IMR-90 (cell line): ENCODE results near the gene LRRK2. TPM values are rescaled to one million over a fixed set of nuclear protein-coding genes. Genes with fewer than 3 reads are reported as not detected.

Source experiments
- ATAC-seq: fragments of 200-7000 bp; cut with Tn5 transposase; 2 replicates; pipeline ENCODE4 v1.9.1; 2020; ENCODE audit warnings: low read depth, mild to moderate bottlenecking, moderate library complexity
- BruUV-seq: library from RNA; stranded (reverse); fragments of 400-500 nt; replicated peaks from 2 replicates; lab custom pipeline; 2021; lab: Mats Ljungman, UMichigan
- CTCF ChIA-PET: fragments of 300-600 bp; formaldehyde crosslinking; extraction: SDS; loops from one replicate; lab custom pipeline; 2021; ENCODE audit warnings: antibody characterized with exemption; lab: Yijun Ruan, JAX
- POLR2A ChIA-PET: fragments of 300-600 bp; sonication (Branson Sonifier 250); formaldehyde crosslinking; loops from one replicate; lab custom pipeline; 2022; ENCODE audit warnings: antibody characterized with exemption; ENCODE audit not compliant: unreplicated experiment; lab: Charles Lee
- DNase-seq: peaks from one replicate; pipeline ENCODE4 v3.0.0; 2013
- H2AFZ ChIP-seq: replicated peaks from 2 replicates; pipeline ENCODE3; 2013; ENCODE audit warnings: low read length, mild to moderate bottlenecking; ENCODE audit not compliant: poor library complexity
- H2AK5ac ChIP-seq: 2 replicates; pipeline ENCODE4 v1.6.1; 2013; ENCODE audit warnings: low read depth, low read length, inconsistent platforms
- H2AK9ac ChIP-seq: replicated peaks from 2 replicates; pipeline ENCODE3; 2013; ENCODE audit warnings: mild to moderate bottlenecking, low read depth, low read length, moderate library complexity; ENCODE audit not compliant: poor library complexity
- H2BK120ac ChIP-seq: 2 replicates; pipeline ENCODE4 v1.6.1; 2013; ENCODE audit warnings: low read depth, low read length, inconsistent platforms
- H2BK15ac ChIP-seq: 3 replicates; pipeline ENCODE4 v1.6.1; 2013; ENCODE audit warnings: low read depth, low read length, inconsistent platforms
- H2BK20ac ChIP-seq: 2 replicates; pipeline ENCODE4 v1.6.1; 2013; ENCODE audit warnings: low read depth, mild to moderate bottlenecking, inconsistent platforms, low read length, moderate library complexity
- H2BK5ac ChIP-seq: 2 replicates; pipeline ENCODE4 v1.6.1; 2013; ENCODE audit warnings: mild to moderate bottlenecking, low read depth, low read length, inconsistent platforms; ENCODE audit not compliant: poor library complexity, severe bottlenecking
- H3K14ac ChIP-seq: replicated peaks from 2 replicates; pipeline ENCODE4 v1.6.1; 2013; ENCODE audit warnings: low read depth, low read length, inconsistent platforms
- H3K18ac ChIP-seq: 2 replicates; pipeline ENCODE4 v1.6.1; 2013; ENCODE audit warnings: low read depth, low read length, control low read depth
- H3K23ac ChIP-seq: 2 replicates; pipeline ENCODE4 v1.6.1; 2013; ENCODE audit warnings: low read depth, low read length, inconsistent platforms
- H3K27ac ChIP-seq: 2 replicates; pipeline ENCODE4 v1.5.1; 2013; ENCODE audit warnings: mild to moderate bottlenecking, control low read depth, low read length; ENCODE audit not compliant: insufficient read depth
- H3K27me3 ChIP-seq: 2 replicates; pipeline ENCODE4 v1.6.1; 2013; ENCODE audit warnings: low read length; ENCODE audit not compliant: control insufficient read depth, insufficient read depth
- H3K36me3 ChIP-seq: 2 replicates; pipeline ENCODE4 v1.6.1; 2013; ENCODE audit warnings: low read length, mixed read lengths; ENCODE audit not compliant: control insufficient read depth, insufficient read depth
- H3K4ac ChIP-seq: 2 replicates; pipeline ENCODE4 v1.6.1; 2013; ENCODE audit warnings: low read depth, low read length, inconsistent platforms
- H3K4me1 ChIP-seq: 2 replicates; pipeline ENCODE4 v1.6.1; 2013; ENCODE audit warnings: low read length, mixed read lengths; ENCODE audit not compliant: control insufficient read depth, insufficient read depth
- H3K4me2 ChIP-seq: 2 replicates; pipeline ENCODE4 v1.6.1; 2013; ENCODE audit warnings: low read depth, mild to moderate bottlenecking, control low read depth, low read length, moderate library complexity
- H3K4me3 ChIP-seq: 2 replicates; pipeline ENCODE4 v1.5.1; 2013; ENCODE audit warnings: low read depth, mild to moderate bottlenecking, control low read depth, low read length, moderate library complexity; ENCODE audit not compliant: insufficient read depth
- H3K56ac ChIP-seq: 2 replicates; pipeline ENCODE4 v1.6.1; 2013; ENCODE audit warnings: low read length, inconsistent platforms; ENCODE audit not compliant: insufficient read depth; ENCODE audit errors: extremely low read depth
- H3K79me1 ChIP-seq, 2 experiments: 2 replicates each; pipeline ENCODE4 v1.6.1; 2013; ENCODE audit warnings: low read length in 2 of 2, inconsistent platforms in 1 of 2, low read depth in 1 of 2
- H3K9ac ChIP-seq: 2 replicates; pipeline ENCODE4 v1.6.1; 2013; ENCODE audit warnings: low read depth, low read length, control low read depth
- H3K9me1 ChIP-seq: 2 replicates; pipeline ENCODE4 v1.6.1; 2013; ENCODE audit warnings: low read length, inconsistent platforms; ENCODE audit not compliant: insufficient read depth
- H3K9me3 ChIP-seq: 2 replicates; pipeline ENCODE4 v1.6.1; 2013; ENCODE audit warnings: low read length; ENCODE audit not compliant: control insufficient read depth, insufficient read depth
- H4K20me1 ChIP-seq: 2 replicates; pipeline ENCODE4 v1.6.1; 2013; ENCODE audit warnings: low read length, inconsistent platforms; ENCODE audit not compliant: insufficient read depth
- H4K5ac ChIP-seq: 2 replicates; pipeline ENCODE4 v1.6.1; 2013; ENCODE audit warnings: mild to moderate bottlenecking, low read depth, low read length, control low read depth
- H4K8ac ChIP-seq, 2 experiments: 2 replicates each; pipeline ENCODE4 v1.6.1; 2013; ENCODE audit warnings: low read depth in 2 of 2, low read length in 2 of 2, control low read depth in 1 of 2, inconsistent platforms in 1 of 2
- H4K91ac ChIP-seq: 2 replicates; pipeline ENCODE4 v1.6.1; 2013; ENCODE audit warnings: low read depth, low read length, inconsistent platforms; ENCODE audit not compliant: insufficient read depth
- BHLHE40 ChIP-seq: fragments of 150-350 bp; IDR thresholded peaks from 2 replicates; pipeline ENCODE4 v1.6.1; 2016; ENCODE audit warnings: mild to moderate bottlenecking, low read depth, low read length
- CEBPB ChIP-seq: IDR thresholded peaks from 2 replicates; pipeline ENCODE4 v1.6.1; 2012; ENCODE audit warnings: low read depth, low read length, improper control_type of control experiment
- CHD1 ChIP-seq: IDR thresholded peaks from 2 replicates; pipeline ENCODE4 v1.6.1; 2012; ENCODE audit warnings: low read depth, low read length, improper control_type of control experiment
- ELK1 ChIP-seq: fragments of 150-350 bp; IDR thresholded peaks from 2 replicates; pipeline ENCODE4 v1.6.1; 2016; ENCODE audit warnings: low read depth, mild to moderate bottlenecking, low read length, moderate library complexity, borderline replicate concordance
- FOS ChIP-seq: fragments of 150-350 bp; IDR thresholded peaks from 2 replicates; pipeline ENCODE4 v1.6.1; 2016; ENCODE audit warnings: low read depth, low read length
- MAFK ChIP-seq: IDR thresholded peaks from 2 replicates; pipeline ENCODE4 v1.6.1; 2012; ENCODE audit warnings: low read depth, low read length, improper control_type of control experiment
- MAZ ChIP-seq: IDR thresholded peaks from 2 replicates; pipeline ENCODE4 v1.6.1; 2012; ENCODE audit warnings: low read depth, mild to moderate bottlenecking, low read length, improper control_type of control experiment, moderate library complexity, borderline replicate concordance
- NFE2L2 ChIP-seq: fragments of 150-350 bp; IDR thresholded peaks from 2 replicates; pipeline ENCODE4 v1.6.1; 2016; ENCODE audit warnings: low read depth, mild to moderate bottlenecking, low read length
- POLR2A ChIP-seq: IDR thresholded peaks from 2 replicates; pipeline ENCODE4 v1.6.1; 2012; ENCODE audit warnings: mild to moderate bottlenecking, low read depth, low read length
- RFX5 ChIP-seq: IDR thresholded peaks from 2 replicates; pipeline ENCODE4 v1.8.0; 2012; ENCODE audit warnings: low read depth, mild to moderate bottlenecking, low read length, moderate library complexity
- SMC3 ChIP-seq: fragments of 150-350 bp; IDR thresholded peaks from 2 replicates; pipeline ENCODE4 v1.6.1; 2016; ENCODE audit warnings: low read depth, mild to moderate bottlenecking, antibody characterized with exemption, low read length, moderate library complexity
- USF2 ChIP-seq: fragments of 150-350 bp; IDR thresholded peaks from 2 replicates; pipeline ENCODE4 v1.6.1; 2017; ENCODE audit warnings: mild to moderate bottlenecking, antibody characterized with exemption, low read length, low read depth
- WGBS, 2 experiments: methylation state at CpG; one replicate each; pipeline versions ENCODE4 v1.1.5 to v1.1.7; 2013; ENCODE audit warnings: missing lambda C conversion rate in 2 of 2; ENCODE audit not compliant: insufficient read length in 1 of 2; ENCODE audit errors: extremely low coverage in 2 of 2; 5-methylcytosine and 5-hydroxymethylcytosine counted together
- dilution Hi-C: fragments of 300-500 bp; cut with HindIII; formaldehyde crosslinking; loops from one replicate; pipeline ENCODE4 v1.14.3; 2018; ENCODE audit warnings: low sequenced_read_pairs; ENCODE audit not compliant: unreplicated experiment
- in situ Hi-C: fragments of 300-500 bp; cut with MboI; formaldehyde crosslinking; loops from 3 replicates; pipeline ENCODE4 v1.14.3; 2019; ENCODE audit warnings: low sequenced_read_pairs, inconsistent platforms, mixed read lengths
- intact Hi-C: fragments of 100-400 bp; cut with micrococcal nuclease; formaldehyde crosslinking; loops from 2 replicates; pipeline ENCODE4 v1.10.0; 2022
- polyA plus RNA-seq, 3 experiments: library from polyadenylated mRNA; depleted of rRNA; stranded (reverse); fragments of >200 nt; gene quantifications; 2 replicates each; pipeline ENCODE4 v1.2.3, GENCODE V29; 2012; ENCODE audit warnings: low replicate concordance in 1 of 3
- total RNA-seq: library from RNA; depleted of rRNA; stranded (reverse); fragments of >200 nt; gene quantifications from 2 replicates; pipeline ENCODE4 v1.2.3, GENCODE V29; 2012

The LRRK2 gene
- total and polyA plus RNA-seq, 2 of the 4 experiments (the other 2 are of a cell fraction) = 0.17 to 0.54 TPM

GRCh38 chr12:40238979-40239378 is 14.2 kb downstream of the LRRK2 start:
- no CpG with 5 or more reads among the region's 5 CpGs for WGBS, 2 experiments
- in situ Hi-C loops = no loop called here
- no peak for DNase-seq

More at GRCh38 chr12:40238979-40239378, 14.2 kb downstream of the LRRK2 start:
- H3K9me3 ChIP-seq = no peaks in the 10 kb centered on the region
- H3K27ac ChIP-seq = no peak overlapping the region
- no peak for TF ChIP-seq RFX5
- no peak for TF ChIP-seq CHD1
- no peak for TF ChIP-seq NFE2L2
- no peak for TF ChIP-seq USF2
- TF ChIP-seq FOS = no peak
- no peak for TF ChIP-seq ELK1
- no peak for TF ChIP-seq MAZ
- no peak for TF ChIP-seq SMC3
- TF ChIP-seq POLR2A = no peak
- TF ChIP-seq MAFK = no peak
- TF ChIP-seq BHLHE40 = no peak
- no peak for TF ChIP-seq CEBPB
- no peak overlapping the region for H3K4me2 ChIP-seq
- no peaks in the 10 kb centered on the region for H3K4me1 ChIP-seq
- no peak overlapping the region for H2AK5ac ChIP-seq
- H2AFZ ChIP-seq = no peak overlapping the region
- H4K20me1 ChIP-seq = no peaks in the 10 kb centered on the region
- no peak overlapping the region for H3K56ac ChIP-seq
- H2AK9ac ChIP-seq = no peak overlapping the region
- no peaks in the 10 kb centered on the region for H3K79me1 ChIP-seq
- no peaks in the 10 kb centered on the region for H3K36me3 ChIP-seq
- ChIA-PET POLR2A (no interaction called here), CTCF (no interaction called here)
- intact Hi-C loops = no loop called here
- dilution Hi-C loops = no loop called here
- BruUV-seq = no TSS peak
- H3K9ac ChIP-seq = no peak overlapping the region
- H2BK120ac ChIP-seq = no peak overlapping the region
- H2BK5ac ChIP-seq = no peak overlapping the region
- no peak overlapping the region for H4K8ac ChIP-seq
- H3K9me1 ChIP-seq = no peaks in the 10 kb centered on the region
- H3K14ac ChIP-seq = no peak overlapping the region
- no peak for ATAC-seq
- no peak overlapping the region for H3K18ac ChIP-seq
- H4K91ac ChIP-seq = no peak overlapping the region
- no peak overlapping the region for H4K5ac ChIP-seq
- H3K23ac ChIP-seq = no peak overlapping the region
- no peaks in the 10 kb centered on the region for H3K27me3 ChIP-seq
- H2BK15ac ChIP-seq = no peak overlapping the region
- no peak overlapping the region for H3K4ac ChIP-seq
- H3K4me3 ChIP-seq = no peak overlapping the region
- H2BK20ac ChIP-seq = no peak overlapping the region
